HepG2 (cell line): Measurements from ENCODE around the gene ZNF792. TPM values are rescaled to one million over a fixed set of nuclear protein-coding genes. Genes with fewer than 3 reads are reported as not detected.

Experiments used
- AKNA ChIP-seq: sonication (generic); formaldehyde crosslinking; IDR thresholded peaks from 2 replicates; pipeline ENCODE4 v1.4.0; 2020; ENCODE audit warnings: missing genetic modification reagents, borderline replicate concordance
- ISL2 ChIP-seq: sonication (generic); formaldehyde crosslinking; IDR thresholded peaks from 2 replicates; pipeline ENCODE4 v1.5.0; 2020; ENCODE audit warnings: missing genetic modification reagents
- KLF11 ChIP-seq: IDR thresholded peaks from 2 replicates; pipeline ENCODE4 v1.6.1; 2016; ENCODE audit warnings: missing compliant biosample characterization
- NFIC ChIP-seq: IDR thresholded peaks from 2 replicates; pipeline ENCODE4 v1.6.1; 2012; ENCODE audit warnings: mild to moderate bottlenecking, low read length, inconsistent platforms
- RARA ChIP-seq: IDR thresholded peaks from 2 replicates; pipeline ENCODE4 v1.6.1; 2016; ENCODE audit warnings: missing genetic modification reagents, missing compliant biosample characterization
- RXRB ChIP-seq: IDR thresholded peaks from 2 replicates; pipeline ENCODE4 v1.6.1; 2016; ENCODE audit warnings: borderline replicate concordance, missing genetic modification reagents, missing compliant biosample characterization
- SMAD3 ChIP-seq: sonication (generic); formaldehyde crosslinking; IDR thresholded peaks from 2 replicates; pipeline ENCODE4 v1.4.0; 2020; ENCODE audit warnings: missing genetic modification reagents
- TARDBP ChIP-seq: sonication (generic); formaldehyde crosslinking; IDR thresholded peaks from 2 replicates; pipeline ENCODE4 v1.8.0; 2022; ENCODE audit warnings: mild to moderate bottlenecking, missing genetic modification reagents
- TCF7 ChIP-seq: sonication (generic); IDR thresholded peaks from 2 replicates; pipeline ENCODE4 v1.6.1; 2016; ENCODE audit warnings: antibody characterized with exemption, low read depth
- ZNF609 ChIP-seq: sonication (generic); formaldehyde crosslinking; IDR thresholded peaks from 2 replicates; pipeline ENCODE4 v1.4.0; 2020; ENCODE audit warnings: mild to moderate bottlenecking, missing genetic modification reagents, borderline replicate concordance
- ZNF788 ChIP-seq: sonication (generic); formaldehyde crosslinking; IDR thresholded peaks from 2 replicates; pipeline ENCODE4 v1.5.0; 2020; ENCODE audit warnings: mild to moderate bottlenecking, missing genetic modification reagents, borderline replicate concordance
- polyA plus RNA-seq, 8 experiments: library from polyadenylated mRNA; depleted of rRNA in 3 of 8; stranded (reverse) in 7 of 8; unstranded in 1 of 8; fragments of >200 nt; fragmentation: Illumina TruSeq in 4 of 8; extraction: Trizol in 4 of 8; gene quantifications; 2 replicates each; pipeline versions ENCODE4 v1.2.1 to v1.2.3, GENCODE V29; 2011 to 2016; ENCODE audit warnings: low read depth in 4 of 8, missing spikeins in 1 of 8, mixed read lengths in 1 of 8; ENCODE audit not compliant: insufficient read depth in 1 of 8
- total RNA-seq, 5 experiments: library from RNA; depleted of rRNA; stranded (reverse); fragments of >200 nt; fragmentation: Illumina TruSeq; extraction: Trizol; gene quantifications; 2 replicates each; pipeline ENCODE4 v1.2.3, GENCODE V29; 2016; ENCODE audit warnings: low read depth in 1 of 5

Gene ZNF792
- total and polyA plus RNA-seq, 2 of the 13 experiments (the other 11 are each of a cell fraction or from before 2014, with no cell fraction given) = 5.5 to 11.5 TPM

DNA sequence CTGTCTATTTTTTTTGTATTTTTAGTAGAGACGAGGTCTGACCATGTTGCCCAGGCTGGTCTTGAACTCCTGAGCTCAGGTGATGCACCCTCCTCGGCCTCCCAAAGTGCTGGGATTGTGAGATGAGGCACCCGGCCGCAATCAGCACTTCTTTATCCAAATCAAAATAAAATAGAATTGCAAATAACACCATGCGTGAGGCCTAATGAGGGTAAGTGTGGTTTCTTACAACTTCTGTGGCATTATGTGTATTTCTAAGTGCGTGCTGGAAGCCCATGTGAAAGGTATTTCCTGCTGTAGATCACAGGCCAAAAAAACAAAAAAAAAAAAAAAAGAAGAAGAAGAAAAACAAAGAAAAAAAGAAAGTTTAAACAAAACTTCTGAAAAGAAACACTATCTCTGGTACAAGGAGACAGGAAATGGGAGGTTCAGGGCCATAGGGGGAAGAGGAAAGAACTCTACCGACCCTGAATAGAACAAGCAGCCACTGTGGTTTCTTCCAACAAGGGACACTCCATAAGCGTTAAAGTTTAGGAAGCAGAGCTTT is 33.1 kb upstream of the ZNF792 start (continued):
- no peak for TF ChIP-seq ZNF788
- peak; percentile 71 for TF ChIP-seq TCF7
- no peak for TF ChIP-seq AKNA (CRISPR knock-in tag)
- TF ChIP-seq RARA (CRISPR knock-in tag) = peak; percentile 21; the same call in 1 of the 2 replicates
- TF ChIP-seq SMAD3 (CRISPR knock-in tag) = no peak
- peak; percentile 26; the same call in 1 of the 2 replicates for TF ChIP-seq ISL2 (CRISPR knock-in tag)
- TF ChIP-seq NFIC = peak; percentile 58; the same call in 1 of the 2 replicates
- 0 out of 2 replicates have a peak, but pooled peaks have one; percentile 10 for TF ChIP-seq KLF11 (CRISPR knock-in tag)
- peak; percentile 32; the same call in 1 of the 2 replicates for TF ChIP-seq TARDBP (CRISPR knock-in tag)
- 0 out of 2 replicates have a peak, but pooled peaks have one; percentile 3 for TF ChIP-seq ZNF609 (CRISPR knock-in tag)
- peak; percentile 66; the same call in 1 of the 2 replicates for TF ChIP-seq RXRB (CRISPR knock-in tag)
